Peyer's patch (tissue), 4 donors: ENCODE measurements around the gene POFUT2.

Experiments
- CTCF ChIP-seq, 6 experiments: fragments of 450-650 bp in 4 of 6; fragments of 200-600 bp in 2 of 6; sonication (generic) in 1 of 6; IDR thresholded peaks; one replicate each; pipeline ENCODE4 v1.5.1; 2017 to 2019; ENCODE audit warnings: antibody characterized with exemption in 6 of 6, mild to moderate bottlenecking in 3 of 6, moderate library complexity in 1 of 6
- POLR2A ChIP-seq, 2 donors: fragments of 450-650 bp; IDR thresholded peaks; one replicate each; pipeline ENCODE4 v1.5.1; 2017; ENCODE audit warnings: antibody characterized with exemption in 2 of 2, mild to moderate bottlenecking in 2 of 2, moderate library complexity in 2 of 2

GRCh38 chr21:45326891-45327440 lies 39.3 kb upstream of the POFUT2 start:
- TF ChIP-seq CTCF (IDR thresholded peaks at IDR 0.05) (no peak), POLR2A (IDR thresholded peaks at IDR 0.05) (no peak)
